NCI-H774 (cell line): ENCODE measurements around the gene INCA1.

ENCODE experiments used
- DNase-seq: peaks from one replicate; lab custom pipeline; 2025; lab: John Stamatoyannopoulos, UW

The INCA1 gene

DNA sequence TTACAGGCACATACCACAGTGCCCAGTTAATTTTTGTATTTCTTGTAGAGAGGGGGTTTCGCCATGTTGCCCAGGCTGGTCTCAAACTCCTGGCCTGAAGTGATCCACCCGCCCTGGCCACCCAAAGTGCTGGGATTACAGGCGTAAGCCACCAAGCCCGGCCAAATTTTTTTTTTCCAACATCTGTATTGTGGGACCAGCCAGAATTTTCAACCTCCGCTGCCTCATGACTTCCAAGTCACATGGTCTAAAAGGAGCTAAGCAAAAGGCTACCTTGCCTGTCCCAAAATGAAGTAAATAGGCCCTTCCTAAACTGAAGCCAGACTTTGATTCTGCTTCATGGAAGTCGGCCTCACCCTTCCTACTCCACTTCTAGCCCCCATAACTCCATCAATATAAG is 25.5 kb downstream of the INCA1 start:
- DNase-seq, result no peak

GRCh38 chr17:4970273-4970672 is 27.0 kb downstream of the INCA1 start:
- no peak for DNase-seq

DNA sequence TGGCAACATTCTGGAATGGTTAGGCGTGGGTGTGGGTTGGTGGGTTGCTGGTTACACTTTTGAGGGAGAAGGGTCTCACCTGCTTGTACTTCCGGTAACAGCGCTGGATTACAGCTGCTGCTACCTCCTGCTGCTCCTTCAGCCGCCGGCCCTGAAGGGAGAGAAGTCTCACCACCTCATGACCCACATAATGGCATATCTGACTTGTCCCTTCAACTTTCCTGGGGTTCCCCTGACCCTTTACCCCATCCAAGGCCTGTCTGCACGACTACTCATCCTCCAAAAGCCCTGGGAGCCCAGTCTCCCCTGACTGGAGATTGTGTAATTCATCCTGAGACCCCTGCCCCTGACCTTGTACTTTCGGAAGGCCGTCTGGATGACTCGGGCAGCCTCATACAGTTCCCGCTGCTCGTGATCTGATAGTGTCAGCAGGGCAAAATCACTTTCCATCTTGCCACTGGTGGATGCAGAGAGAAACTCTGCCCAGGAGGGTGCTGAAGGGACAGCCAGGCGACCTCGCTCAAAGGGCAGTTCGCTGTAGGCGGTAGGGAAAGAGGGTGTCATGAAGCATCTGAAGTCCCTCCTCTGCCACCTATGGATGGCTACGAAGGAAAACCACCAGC is 27.7 kb downstream of the INCA1 start:
- DNase-seq, result no peak

GRCh38 chr17:4969047-4969550 is 28.2 kb downstream of the INCA1 start:
- DNase-seq, result no peak

DNA sequence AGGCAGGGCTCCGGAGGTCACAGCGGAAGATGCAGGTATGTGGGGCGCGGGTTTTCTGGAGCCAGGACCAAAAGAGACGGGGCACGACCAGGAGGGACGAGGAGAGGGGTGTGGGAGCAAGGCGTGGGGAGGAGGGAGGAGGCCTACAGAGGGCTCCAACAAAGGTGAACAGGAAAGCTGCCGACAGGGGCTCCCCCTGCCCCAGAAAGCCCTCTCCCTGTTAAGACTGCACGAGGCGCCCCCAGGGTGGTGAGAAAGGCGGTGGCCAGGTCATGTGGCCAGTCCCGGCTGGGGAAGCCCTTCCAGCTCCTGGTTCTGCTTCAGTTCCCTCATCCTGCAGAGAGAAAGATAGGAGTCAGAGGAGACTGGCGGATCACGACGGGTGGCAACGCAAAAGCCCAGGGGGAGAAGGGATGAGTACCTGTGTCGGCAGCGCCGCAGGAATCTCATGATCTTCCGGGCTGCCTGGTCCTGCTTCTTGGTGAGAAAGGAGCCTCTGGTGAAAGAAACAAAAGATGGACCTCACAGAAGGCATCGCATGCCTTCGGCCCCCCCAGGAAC is 28.8 kb downstream of the INCA1 start:
- no peak for DNase-seq

DNA sequence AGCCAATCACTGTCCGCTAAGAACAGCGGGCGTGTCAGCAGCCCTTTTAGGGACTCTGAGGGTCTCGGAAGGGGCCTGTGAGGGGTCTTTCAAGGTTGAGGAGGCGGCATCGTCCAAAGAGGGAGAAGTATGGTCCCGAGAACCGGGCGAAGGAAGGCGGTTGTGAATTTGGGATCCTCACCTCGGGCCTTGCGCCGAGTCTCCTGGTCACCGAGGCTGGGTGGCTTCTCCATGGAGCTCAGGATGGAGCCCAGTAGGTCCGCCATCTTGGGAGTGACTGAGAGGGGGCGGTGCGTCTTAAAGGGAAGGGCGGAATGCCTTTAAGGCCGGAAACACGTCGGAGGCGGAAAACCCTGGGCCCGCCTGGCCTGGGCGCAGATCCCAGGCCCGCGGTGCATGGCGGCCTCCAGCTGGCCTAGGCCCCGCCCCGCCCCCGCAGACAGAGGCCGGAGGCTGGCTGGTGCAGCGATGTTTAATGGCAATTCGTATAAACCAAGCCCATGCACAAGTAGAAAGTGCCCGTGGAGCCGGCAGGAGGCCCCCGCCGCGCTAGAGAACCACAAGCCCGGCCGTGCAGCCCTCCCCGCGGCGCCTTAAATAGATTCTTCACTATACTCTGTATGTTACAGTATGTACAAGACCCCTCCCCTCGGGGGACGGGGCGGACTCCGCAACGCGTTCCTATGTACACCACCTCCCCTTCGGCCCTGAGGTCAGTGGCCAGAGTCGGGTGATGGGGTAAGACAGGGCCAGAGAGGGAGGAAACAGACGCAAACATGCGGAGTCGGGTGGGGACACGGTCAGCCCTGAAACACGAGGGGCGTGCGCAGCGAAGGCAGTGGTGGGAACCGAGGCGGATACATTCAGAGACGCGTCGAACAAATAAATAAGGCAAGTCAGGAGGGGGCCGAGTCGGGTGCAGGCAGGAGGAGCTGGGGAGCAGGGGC is 29.5 kb downstream of the INCA1 start, which contains the start of gene SPAG7:
Gene SPAG7, minus strand, starts transcription at position 279 of the 947 bp plus-strand sequence. Its CDS starts 13 bp downstream, at position 266.
- peak; percentile 70 for DNase-seq

DNA sequence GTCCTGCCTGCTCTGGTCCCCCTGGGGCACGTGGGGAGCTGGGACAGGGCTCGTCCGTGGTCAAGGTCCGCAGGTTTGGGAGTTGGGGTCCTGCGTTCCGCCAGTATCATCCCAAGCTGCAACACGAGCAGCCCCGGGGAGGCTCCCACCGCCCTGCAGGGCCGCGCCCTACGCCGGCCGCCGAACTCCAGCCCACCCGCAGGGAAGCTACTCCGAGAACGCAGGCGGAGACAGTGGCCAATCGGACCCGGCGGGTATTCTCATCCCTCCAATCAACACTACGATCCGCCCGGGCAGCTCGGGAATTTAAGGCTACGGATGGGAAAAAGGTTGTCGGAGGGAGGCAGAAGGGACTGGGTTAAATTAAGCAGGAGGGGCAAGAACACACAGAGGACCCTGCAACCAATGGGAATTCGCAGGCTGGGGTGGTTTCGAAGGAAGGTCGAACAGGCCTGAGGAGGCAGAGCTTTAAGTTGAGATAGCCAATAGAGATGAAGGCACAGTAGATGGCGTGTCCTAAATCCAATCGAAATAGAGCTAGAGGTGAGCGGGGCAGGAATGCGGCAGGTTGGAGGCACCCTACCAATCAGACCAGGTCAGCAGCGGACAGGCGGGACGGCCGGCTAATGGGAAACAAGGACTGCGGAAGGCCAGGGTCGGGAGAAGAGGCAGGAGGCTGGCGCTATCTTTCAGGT is 30.3 kb downstream of the INCA1 start:
- peak; percentile 93 for DNase-seq

- DNase-seq, result no peak
Observed at GRCh38 chr17:4965311-4965986, 31.9 kb downstream of the INCA1 start.

GRCh38 chr17:4960279-4960922 is 36.9 kb downstream of the INCA1 start:
- no peak for DNase-seq

- no peak for DNase-seq
Observed at GRCh38 chr17:4959261-4959965, 37.9 kb downstream of the INCA1 start.

DNA sequence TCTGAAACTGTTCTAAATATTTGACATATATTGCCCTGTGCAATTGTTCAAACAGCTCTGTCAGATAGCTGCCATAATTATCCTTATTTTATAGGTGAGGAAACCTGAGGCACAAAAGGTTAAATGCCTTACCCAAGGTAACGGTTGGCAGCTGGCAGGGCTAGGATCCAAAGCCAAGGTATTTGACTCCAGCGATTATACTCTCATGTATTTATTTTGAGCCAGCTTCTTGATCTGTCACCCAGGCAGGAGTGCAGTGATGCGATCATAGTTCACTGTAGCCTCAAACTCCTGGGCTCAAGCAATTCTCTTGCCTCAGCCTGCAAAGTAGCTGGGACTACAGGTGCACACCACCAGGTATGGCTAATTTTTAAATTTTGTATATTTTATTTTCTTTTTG is 39.2 kb downstream of the INCA1 start:
- DNase-seq, result no peak

DNA sequence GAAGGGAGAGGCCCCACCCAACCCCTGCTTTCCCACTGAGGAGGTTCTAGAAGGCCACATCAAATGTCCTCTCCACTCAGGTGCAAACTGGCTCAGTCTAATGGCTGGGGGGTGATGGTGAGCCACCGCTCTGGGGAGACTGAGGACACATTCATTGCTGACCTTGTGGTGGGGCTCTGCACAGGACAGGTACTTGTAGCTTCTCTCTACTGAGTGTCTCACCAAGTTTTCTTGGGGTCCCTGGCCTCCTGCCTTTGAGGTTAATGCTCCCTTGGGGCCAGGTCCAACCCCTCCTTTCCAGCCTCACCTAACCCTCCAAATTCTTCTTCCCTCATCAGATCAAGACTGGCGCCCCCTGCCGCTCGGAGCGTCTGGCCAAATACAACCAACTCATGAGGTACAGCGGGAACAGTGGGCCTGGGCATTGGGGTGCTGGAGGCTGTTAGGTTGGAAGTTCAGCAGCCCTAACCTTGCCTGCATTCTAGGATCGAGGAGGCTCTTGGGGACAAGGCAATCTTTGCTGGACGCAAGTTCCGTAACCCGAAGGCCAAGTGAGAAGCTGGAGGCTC is 40.7 kb downstream of the INCA1 start:
- no peak for DNase-seq

DNA sequence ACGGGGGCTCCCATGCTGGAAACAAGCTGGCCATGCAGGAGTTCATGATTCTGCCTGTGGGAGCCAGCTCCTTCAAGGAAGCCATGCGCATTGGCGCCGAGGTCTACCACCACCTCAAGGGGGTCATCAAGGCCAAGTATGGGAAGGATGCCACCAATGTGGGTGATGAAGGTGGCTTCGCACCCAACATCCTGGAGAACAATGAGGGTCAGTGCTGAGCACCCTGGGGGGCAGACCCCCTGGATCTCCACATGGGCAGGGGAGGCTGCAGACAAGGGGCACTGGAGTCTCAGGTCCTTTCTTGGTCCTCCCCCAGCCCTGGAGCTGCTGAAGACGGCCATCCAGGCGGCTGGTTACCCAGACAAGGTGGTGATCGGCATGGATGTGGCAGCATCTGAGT is 42.2 kb downstream of the INCA1 start:
- DNase-seq, result no peak

DNA sequence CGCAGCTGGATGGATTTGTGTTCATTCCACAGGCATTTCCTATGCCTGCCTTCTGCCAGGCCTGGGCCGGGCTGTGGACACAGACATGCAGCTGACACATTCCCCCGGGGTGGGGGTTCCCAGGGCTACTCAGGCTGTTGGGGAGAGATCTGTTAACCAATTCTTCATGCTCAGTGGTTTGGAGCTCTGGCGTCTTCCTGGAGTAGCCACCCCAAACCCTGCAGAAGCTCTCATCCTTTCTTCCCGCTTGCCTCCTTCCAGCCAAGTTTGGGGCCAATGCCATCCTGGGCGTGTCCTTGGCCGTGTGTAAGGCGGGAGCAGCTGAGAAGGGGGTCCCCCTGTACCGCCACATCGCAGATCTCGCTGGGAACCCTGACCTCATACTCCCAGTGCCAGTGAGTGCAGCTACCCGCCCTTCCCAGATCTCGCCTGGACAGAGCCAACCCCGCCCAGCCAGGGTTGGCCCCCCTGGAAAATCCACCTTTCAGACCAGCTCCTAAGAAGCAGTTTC is 43.8 kb downstream of the INCA1 start:
- no peak for DNase-seq

DNA sequence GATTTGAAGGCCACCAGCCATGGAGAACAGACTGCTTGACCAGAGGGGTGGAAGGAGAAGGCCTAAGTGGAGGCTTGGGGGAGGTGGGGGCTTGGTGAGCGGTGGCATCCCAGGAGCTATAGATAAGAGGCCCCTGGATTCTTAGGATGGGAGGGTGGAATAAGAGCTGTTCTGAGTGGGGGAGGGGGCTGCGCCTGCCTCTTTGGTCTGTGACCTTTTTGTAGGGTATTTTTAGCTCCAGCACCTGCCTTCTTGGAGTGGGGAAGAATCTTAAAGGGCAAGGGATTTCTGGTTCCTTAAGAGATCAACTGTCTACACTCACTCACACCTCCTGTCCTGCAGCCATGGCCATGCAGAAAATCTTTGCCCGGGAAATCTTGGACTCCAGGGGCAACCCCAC is 45.8 kb downstream of the INCA1 start:
- no peak for DNase-seq

DNA sequence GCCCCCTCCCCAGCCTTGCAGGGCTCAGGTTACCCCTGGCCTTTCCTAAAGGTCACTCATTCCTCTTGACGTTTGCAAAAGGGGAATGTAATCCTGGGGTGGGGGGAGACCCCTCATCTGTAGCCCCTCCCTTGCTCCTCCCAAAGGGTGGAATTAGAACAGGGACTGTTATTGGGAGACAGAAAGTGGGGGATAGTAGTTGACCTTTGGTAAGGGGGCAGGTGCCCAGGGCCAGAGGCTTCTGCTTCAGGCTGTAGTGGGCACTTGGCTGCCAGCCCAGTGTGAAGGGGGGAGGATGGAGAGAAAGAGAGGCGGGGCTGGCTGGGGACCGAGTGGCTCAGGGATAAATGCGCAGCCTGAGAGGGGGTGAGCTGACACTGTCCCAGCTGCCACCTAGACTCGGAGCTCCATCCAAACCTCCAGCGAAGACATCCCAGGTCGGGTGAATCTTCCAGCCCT is 46.5 kb downstream of the INCA1 start, which contains the start of gene ENO3:
Gene ENO3, plus strand, starts transcription at position 374 of the 459 bp plus-strand sequence. CDS start 711 bp downstream, outside the sequence.
- DNase-seq, result no peak

- peak; percentile 23 for DNase-seq
Observed at GRCh38 chr17:4950075-4950745, 47.1 kb downstream of the INCA1 start.

- DNase-seq, result no peak
Observed at GRCh38 chr17:4949321-4950074, 47.8 kb downstream of the INCA1 start.
